Measurements from ENCODE around the gene HOXC4. TPM values are rescaled to one million over a fixed set of nuclear protein-coding genes. Genes with fewer than 3 reads are reported as not detected.

Gene HOXC4
- total and polyA plus RNA-seq, 5 donors from 2014 or later, result 0.09 to 0.32 TPM; not detected in 3

DNA sequence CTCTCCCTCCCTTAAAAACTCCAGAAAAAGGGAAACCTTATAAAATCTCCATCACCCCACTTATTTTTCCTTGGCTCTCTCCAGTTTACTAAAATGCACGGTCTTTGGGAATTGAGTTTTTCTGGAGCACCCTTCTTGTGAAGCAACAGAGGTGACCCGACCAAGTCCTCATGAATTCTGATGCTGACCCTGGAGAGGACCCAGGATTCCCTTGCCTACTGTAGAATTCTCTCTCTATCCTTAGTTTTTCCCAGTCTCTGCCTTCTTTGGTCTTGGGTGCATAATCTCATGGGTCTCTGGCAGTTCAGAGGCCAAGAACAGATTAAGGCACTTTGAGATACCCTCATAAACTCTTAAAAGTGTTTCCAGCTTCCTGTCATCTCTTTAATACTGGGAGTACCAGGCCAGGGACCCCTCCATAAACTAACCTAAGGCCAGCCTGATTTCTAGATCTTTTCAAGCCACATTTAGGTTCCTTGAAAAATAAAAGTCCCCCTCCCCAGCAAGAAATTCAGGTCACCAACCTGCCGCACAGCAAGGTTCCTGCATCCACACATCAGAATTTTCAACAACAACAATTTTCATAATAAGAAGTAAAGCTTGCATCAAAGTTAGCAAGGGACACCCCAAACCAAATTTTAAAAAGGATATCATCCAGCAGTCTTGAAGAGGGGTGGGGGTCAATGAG lies 5.1 kb upstream of the HOXC4 start:
- no peak overlapping the region for H3K27ac Mint-ChIP-seq
- Histone ChIP-seq H3K4me1 (ENCODE audit: control insufficient read depth, insufficient read depth, low read length, poor library complexity, severe bottlenecking) (peaks cover 33% of the 10 kb centered on the region), H3K36me3 (ENCODE audit: control insufficient read depth, insufficient read depth, low read length) (no peaks in the 10 kb centered on the region), H3K9me3 (ENCODE audit: control insufficient read depth in 2 of 2, low read length in 2 of 2) (no peaks in the 10 kb centered on the region), H3K4me3 (ENCODE audit: low read depth, low read length) (no peak overlapping the region), H3K27ac (ENCODE audit: insufficient read depth, low read length, poor library complexity, severe bottlenecking) (no peak overlapping the region), H3K27me3 (ENCODE audit: control insufficient read depth, insufficient read depth, low read length) (peaks cover 64% of the 10 kb centered on the region)
- peaks cover 0 to 42% (median 18%) of the 10 kb centered on the region in 4 donors for H3K4me1 Mint-ChIP-seq
- H3K36me3 Mint-ChIP-seq, result no peaks in the 10 kb centered on the region
- H3K27me3 Mint-ChIP-seq, result peaks cover 94% of the 10 kb centered on the region
- ATAC-seq (ENCODE audit: low read depth in 2 of 2), result no peak
- no peak overlapping the region for H3K4me3 Mint-ChIP-seq
- DNase-seq, result no peak
- H3K9me3 Mint-ChIP-seq, result peaks cover 0 to 4% (median 0%) of the 10 kb centered on the region in 7 donors

DNA sequence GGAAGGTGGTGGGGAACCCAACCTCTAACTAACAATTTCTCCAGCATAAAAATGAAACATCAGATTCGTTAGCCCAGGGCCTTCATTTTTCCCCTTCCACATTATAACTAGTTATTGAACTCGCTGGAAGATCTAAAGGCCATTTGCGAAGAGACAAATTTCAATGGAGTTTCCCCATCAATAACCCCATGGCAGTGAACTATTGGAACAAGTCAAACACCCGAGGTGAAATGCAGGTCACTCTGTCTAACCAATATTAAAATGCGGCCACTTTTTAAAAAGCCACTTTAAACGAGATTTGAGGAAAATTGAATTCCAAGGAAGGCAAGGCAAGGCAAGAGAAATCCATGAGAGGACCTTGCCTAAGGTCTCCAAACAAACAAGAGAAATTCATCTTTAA lies 4.5 kb upstream of the HOXC4 start:
- Histone ChIP-seq H3K36me3 (ENCODE audit: control insufficient read depth, insufficient read depth, low read length) (no peaks in the 10 kb centered on the region), H3K27me3 (ENCODE audit: control insufficient read depth, insufficient read depth, low read length) (peaks cover 64% of the 10 kb centered on the region), H3K27ac (ENCODE audit: insufficient read depth, low read length, poor library complexity, severe bottlenecking) (no peak overlapping the region), H3K4me1 (ENCODE audit: control insufficient read depth, insufficient read depth, low read length, poor library complexity, severe bottlenecking) (peaks cover 38% of the 10 kb centered on the region), H3K9me3 (ENCODE audit: control insufficient read depth in 2 of 2, low read length in 2 of 2) (no peaks in the 10 kb centered on the region), H3K4me3 (ENCODE audit: low read depth, low read length) (no peak overlapping the region)
- Mint-ChIP-seq H3K9me3 (peaks cover 0 to 4% (median 0%) of the 10 kb centered on the region in 7 donors), H3K36me3 (no peaks in the 10 kb centered on the region), H3K4me3 (no peak overlapping the region), H3K27ac (no peak overlapping the region), H3K4me1 (peaks cover 0 to 47% (median 18%) of the 10 kb centered on the region in 4 donors), H3K27me3 (peaks cover 96% of the 10 kb centered on the region)
- DNase-seq (no peak), ATAC-seq (ENCODE audit: low read depth in 2 of 2) (no peak)

DNA sequence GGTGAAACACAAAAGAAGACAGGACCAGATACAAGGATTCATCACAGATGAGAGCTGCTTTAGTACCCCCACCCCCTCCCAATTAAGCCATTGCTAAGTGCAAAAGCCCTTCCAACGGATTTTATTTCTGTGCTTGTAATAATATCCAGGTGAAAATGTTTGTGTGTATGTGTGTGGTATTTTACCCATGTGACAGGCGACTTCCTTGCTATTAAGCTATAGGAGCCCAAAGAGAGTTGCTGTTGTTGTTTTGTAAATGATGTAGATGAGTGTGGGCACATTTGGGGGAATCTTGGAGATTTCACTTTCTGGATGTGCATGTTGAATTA lies 3.2 kb upstream of the HOXC4 start:
- no peak overlapping the region for H3K27ac Mint-ChIP-seq
- Histone ChIP-seq H3K27me3 (ENCODE audit: control insufficient read depth, insufficient read depth, low read length) (peaks cover 55% of the 10 kb centered on the region), H3K9me3 (ENCODE audit: control insufficient read depth in 2 of 2, low read length in 2 of 2) (no peaks in the 10 kb centered on the region), H3K36me3 (ENCODE audit: control insufficient read depth, insufficient read depth, low read length) (no peaks in the 10 kb centered on the region), H3K27ac (ENCODE audit: insufficient read depth, low read length, poor library complexity, severe bottlenecking) (no peak overlapping the region), H3K4me3 (ENCODE audit: low read depth, low read length) (no peak overlapping the region), H3K4me1 (ENCODE audit: control insufficient read depth, insufficient read depth, low read length, poor library complexity, severe bottlenecking) (peaks cover 40% of the 10 kb centered on the region)
- ATAC-seq (ENCODE audit: low read depth in 2 of 2) (no peak), DNase-seq (no peak)
- H3K4me3 Mint-ChIP-seq, result peak overlapping the region in 2 of 4 donors; percentile 1 to 28
- peaks cover 96% of the 10 kb centered on the region for H3K27me3 Mint-ChIP-seq
- H3K4me1 Mint-ChIP-seq, result peaks cover 5 to 51% (median 18%) of the 10 kb centered on the region in 4 donors
- H3K9me3 Mint-ChIP-seq, result peaks cover 0 to 8% (median 0%) of the 10 kb centered on the region in 7 donors
- H3K36me3 Mint-ChIP-seq, result no peaks in the 10 kb centered on the region

DNA sequence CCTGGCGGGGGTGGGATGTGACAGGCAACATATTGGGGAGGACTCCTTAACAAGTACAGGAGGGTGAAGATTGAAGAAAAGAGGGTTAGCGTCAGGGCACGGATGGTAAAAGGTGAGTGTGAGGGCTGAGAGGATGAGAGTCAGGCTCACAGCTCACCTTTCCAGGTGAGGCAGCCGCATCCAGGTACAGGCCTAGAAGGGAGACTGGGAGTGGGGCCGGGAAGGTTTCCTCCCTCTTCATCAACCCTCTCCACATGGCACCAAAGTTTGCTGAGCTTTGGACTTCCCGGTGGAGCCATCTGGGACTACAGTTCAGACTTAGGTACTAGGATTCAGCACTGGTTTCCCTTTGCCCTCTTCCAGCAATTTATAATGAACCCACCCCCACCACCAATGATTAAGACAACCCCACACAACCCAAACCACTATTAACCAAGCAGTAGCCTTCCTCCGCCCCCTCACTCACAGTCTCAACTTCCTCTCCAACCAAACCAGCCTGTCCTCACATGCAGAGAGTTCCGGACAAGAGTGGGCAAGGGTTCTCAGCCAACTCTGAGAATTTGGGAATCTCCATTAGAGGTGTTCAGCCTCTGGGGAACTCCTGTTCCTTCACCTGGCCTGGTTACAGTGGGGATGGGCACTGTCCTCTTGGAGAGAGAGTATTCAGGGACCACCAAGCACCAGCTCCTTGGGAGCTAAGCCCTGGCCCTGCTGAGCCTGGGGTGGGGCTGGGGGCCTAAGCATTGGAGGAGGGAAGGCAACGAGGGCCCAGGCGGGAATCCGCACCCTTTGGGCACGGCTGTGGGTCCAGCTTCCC lies 2.4 kb upstream of the HOXC4 start:
- Histone ChIP-seq H3K9me3 (ENCODE audit: control insufficient read depth in 2 of 2, low read length in 2 of 2) (no peaks in the 10 kb centered on the region), H3K4me3 (ENCODE audit: low read depth, low read length) (no peak overlapping the region), H3K4me1 (ENCODE audit: control insufficient read depth, insufficient read depth, low read length, poor library complexity, severe bottlenecking) (peaks cover 40% of the 10 kb centered on the region), H3K27ac (ENCODE audit: insufficient read depth, low read length, poor library complexity, severe bottlenecking) (no peak overlapping the region), H3K36me3 (ENCODE audit: control insufficient read depth, insufficient read depth, low read length) (no peaks in the 10 kb centered on the region), H3K27me3 (ENCODE audit: control insufficient read depth, insufficient read depth, low read length) (peaks cover 54% of the 10 kb centered on the region)
- Mint-ChIP-seq H3K9me3 (peaks cover 0 to 8% (median 0%) of the 10 kb centered on the region in 7 donors), H3K4me1 (peaks cover 5 to 51% (median 17%) of the 10 kb centered on the region in 4 donors), H3K36me3 (no peaks in the 10 kb centered on the region), H3K4me3 (peak overlapping the region in 2 of 4 donors; percentile 33 to 70), H3K27ac (peak overlapping the region in 1 of 3 donors; percentile 89), H3K27me3 (peaks cover 96% of the 10 kb centered on the region)
- DNase-seq, result no peak
- ATAC-seq (ENCODE audit: low read depth in 2 of 2), result no peak

DNA sequence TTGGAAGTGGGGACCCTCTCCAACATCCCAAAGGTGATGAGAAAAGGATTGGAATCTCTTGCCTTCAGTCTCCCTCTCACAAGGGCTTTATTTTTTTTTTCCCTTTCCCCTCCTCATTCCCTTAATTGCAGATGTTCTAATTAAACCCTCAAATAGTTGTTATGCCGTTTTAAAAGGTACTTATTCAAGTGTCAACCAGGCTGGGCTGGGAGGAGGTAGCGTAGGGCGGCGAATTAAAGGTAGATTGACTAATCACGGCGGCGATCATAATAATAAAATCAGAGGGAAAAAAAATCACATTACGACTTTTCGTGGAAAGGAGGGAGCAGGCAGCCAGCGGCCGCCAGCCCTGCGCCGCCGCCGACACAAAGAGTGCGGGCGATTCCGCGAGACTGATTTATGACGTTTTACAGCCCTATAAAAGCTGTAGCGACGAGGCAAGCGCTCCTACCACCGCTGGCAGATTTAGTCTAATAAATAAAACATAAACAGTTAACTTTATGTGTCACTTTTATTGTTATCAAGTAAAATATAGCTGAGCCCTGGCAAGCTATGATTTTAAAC lies 1.7 kb upstream of the HOXC4 start:
- Mint-ChIP-seq H3K4me1 (peaks cover 5 to 50% (median 15%) of the 10 kb centered on the region in 4 donors), H3K27ac (no peak overlapping the region), H3K36me3 (no peaks in the 10 kb centered on the region), H3K9me3 (peaks cover 0 to 6% (median 0%) of the 10 kb centered on the region in 7 donors), H3K27me3 (peaks cover 93% of the 10 kb centered on the region), H3K4me3 (peak overlapping the region in 2 of 4 donors; percentile 38 to 69)
- H3K9me3 ChIP-seq (ENCODE audit: control insufficient read depth in 2 of 2, low read length in 2 of 2), result no peaks in the 10 kb centered on the region
- H3K4me1 ChIP-seq (ENCODE audit: control insufficient read depth, insufficient read depth, low read length, poor library complexity, severe bottlenecking), result peaks cover 34% of the 10 kb centered on the region
- peaks cover 54% of the 10 kb centered on the region for H3K27me3 ChIP-seq (ENCODE audit: control insufficient read depth, insufficient read depth, low read length)
- no peaks in the 10 kb centered on the region for H3K36me3 ChIP-seq (ENCODE audit: control insufficient read depth, insufficient read depth, low read length)
- H3K27ac ChIP-seq (ENCODE audit: insufficient read depth, low read length, poor library complexity, severe bottlenecking), result no peak overlapping the region
- no peak overlapping the region for H3K4me3 ChIP-seq (ENCODE audit: low read depth, low read length)
- no peak for ATAC-seq (ENCODE audit: low read depth in 2 of 2)
- no peak for DNase-seq

DNA sequence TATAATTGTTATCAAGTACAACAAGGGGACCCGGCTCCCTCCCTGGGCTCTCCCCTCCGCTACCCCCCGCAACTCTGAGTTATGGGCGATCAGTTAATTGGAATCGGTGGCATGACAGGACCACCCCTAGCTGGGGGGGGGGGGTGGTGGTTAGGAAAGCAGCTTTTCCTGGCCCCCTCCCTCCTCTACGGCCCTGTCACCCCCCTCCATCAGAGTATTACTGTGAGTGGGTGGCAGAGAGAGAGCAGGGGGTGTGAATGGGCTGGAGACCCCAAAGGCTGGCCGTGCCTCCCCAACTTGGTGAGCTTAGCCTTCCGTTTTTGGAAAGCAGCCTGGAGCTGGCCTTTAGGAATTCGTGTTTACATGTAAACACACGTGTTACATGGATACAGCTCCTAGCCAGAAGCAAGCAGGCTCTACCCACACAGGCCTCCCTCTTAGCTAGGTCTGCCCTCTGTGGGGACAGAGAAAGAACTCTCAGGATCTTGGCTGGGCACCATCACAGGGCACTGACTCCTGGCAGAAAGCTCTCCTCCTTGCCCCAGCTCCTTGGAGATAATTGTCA lies 1.1 kb upstream of the HOXC4 start:
- Histone ChIP-seq H3K27me3 (ENCODE audit: control insufficient read depth, insufficient read depth, low read length) (peaks cover 59% of the 10 kb centered on the region), H3K4me1 (ENCODE audit: control insufficient read depth, insufficient read depth, low read length, poor library complexity, severe bottlenecking) (peaks cover 31% of the 10 kb centered on the region), H3K4me3 (ENCODE audit: low read depth, low read length) (no peak overlapping the region), H3K27ac (ENCODE audit: insufficient read depth, low read length, poor library complexity, severe bottlenecking) (no peak overlapping the region), H3K9me3 (ENCODE audit: control insufficient read depth in 2 of 2, low read length in 2 of 2) (no peaks in the 10 kb centered on the region), H3K36me3 (ENCODE audit: control insufficient read depth, insufficient read depth, low read length) (no peaks in the 10 kb centered on the region)
- Mint-ChIP-seq H3K4me3 (peak overlapping the region in 2 of 4 donors; percentile 63 to 84), H3K27me3 (peaks cover 94% of the 10 kb centered on the region), H3K27ac (no peak overlapping the region), H3K36me3 (no peaks in the 10 kb centered on the region), H3K9me3 (peaks cover 0 to 6% (median 0%) of the 10 kb centered on the region in 7 donors), H3K4me1 (peaks cover 5 to 48% (median 14%) of the 10 kb centered on the region in 4 donors)
- DNase-seq, result no peak
- no peak for ATAC-seq (ENCODE audit: low read depth in 2 of 2)

DNA sequence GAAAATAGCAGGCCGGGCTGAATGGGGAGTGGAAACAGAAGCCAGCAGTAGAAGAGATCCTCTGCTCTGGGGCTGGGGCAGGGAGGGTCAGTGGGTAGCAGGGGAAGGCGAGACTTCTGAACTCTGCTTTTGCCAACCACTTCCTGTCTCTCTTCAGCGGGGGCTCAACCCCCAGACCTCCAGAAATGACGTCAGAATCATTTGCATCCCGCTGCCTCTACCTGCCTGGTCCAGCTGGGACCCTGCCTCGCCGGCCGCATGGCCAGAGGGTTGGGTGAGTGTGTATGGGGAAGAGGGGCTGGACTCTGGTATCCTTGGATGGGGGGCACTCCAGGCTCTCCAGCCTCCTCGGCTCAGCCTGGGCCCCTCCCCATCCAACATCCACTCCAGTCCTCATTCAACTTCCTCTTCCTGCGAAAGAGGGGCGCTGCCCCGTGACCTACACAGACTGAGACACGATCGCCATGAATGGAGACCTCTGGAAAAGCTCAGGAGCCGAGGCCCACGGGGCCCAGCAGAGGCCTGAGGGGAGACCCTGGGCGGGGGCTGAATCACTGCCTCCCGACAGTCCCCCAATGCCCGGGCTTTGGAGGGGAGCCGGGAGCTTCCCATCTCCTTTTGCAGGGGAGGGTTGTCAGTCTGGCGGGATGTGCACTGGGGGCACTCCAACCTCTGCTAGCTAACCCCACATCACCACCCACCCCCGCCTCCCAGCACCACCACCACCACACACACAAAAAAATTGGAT lies 458 bp upstream of the HOXC4 start:
- H3K9me3 ChIP-seq (ENCODE audit: control insufficient read depth in 2 of 2, low read length in 2 of 2), result no peaks in the 10 kb centered on the region
- H3K27ac Mint-ChIP-seq, result no peak overlapping the region
- H3K27me3 ChIP-seq (ENCODE audit: control insufficient read depth, insufficient read depth, low read length), result peaks cover 56% of the 10 kb centered on the region
- H3K36me3 Mint-ChIP-seq, result no peaks in the 10 kb centered on the region
- H3K27me3 Mint-ChIP-seq, result peaks cover 94% of the 10 kb centered on the region
- no peaks in the 10 kb centered on the region for H3K36me3 ChIP-seq (ENCODE audit: control insufficient read depth, insufficient read depth, low read length)
- peaks cover 31% of the 10 kb centered on the region for H3K4me1 ChIP-seq (ENCODE audit: control insufficient read depth, insufficient read depth, low read length, poor library complexity, severe bottlenecking)
- peaks cover 0 to 6% (median 0%) of the 10 kb centered on the region in 7 donors for H3K9me3 Mint-ChIP-seq
- H3K4me3 ChIP-seq (ENCODE audit: low read depth, low read length), result peak overlapping the region; percentile 53
- peak overlapping the region in 3 of 4 donors; percentile 63 to 84 (median 83) for H3K4me3 Mint-ChIP-seq
- no peak overlapping the region for H3K27ac ChIP-seq (ENCODE audit: insufficient read depth, low read length, poor library complexity, severe bottlenecking)
- H3K4me1 Mint-ChIP-seq, result peaks cover 5 to 45% (median 14%) of the 10 kb centered on the region in 4 donors
- ATAC-seq (ENCODE audit: low read depth in 2 of 2) (no peak), DNase-seq (peak in 1 of 3 donors; percentile 41)
